Measurements from ENCODE around the gene DHX58. TPM values are rescaled to one million over a fixed set of nuclear protein-coding genes. Genes with fewer than 3 reads are reported as not detected.

DHX58 gene
- total RNA-seq, 4 donors from 2014 or later: 1.1 to 4.4 (median 3.1) TPM

DNA sequence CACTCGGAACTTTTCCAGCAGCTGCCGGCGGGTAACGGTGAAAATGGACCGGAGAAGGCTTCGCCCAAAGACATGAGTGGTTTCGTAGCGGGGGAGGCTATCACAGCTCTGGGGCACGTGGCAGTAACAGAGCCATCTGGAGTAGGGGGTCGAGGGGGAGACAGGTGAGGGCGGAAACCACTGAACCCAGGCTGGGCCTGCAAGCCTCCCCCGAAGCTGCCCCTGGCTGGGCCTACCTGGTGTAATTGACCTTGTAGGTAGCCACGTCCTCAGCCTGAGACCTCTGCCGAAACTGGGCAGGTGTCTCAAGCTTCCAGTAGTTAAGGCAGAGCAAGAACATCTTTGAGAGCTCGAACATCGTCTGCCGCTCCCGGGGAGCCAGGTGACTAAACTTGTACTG, 6.8 kb upstream of the DHX58 start:
- H3K36me3 ChIP-seq: peaks cover 0 to 20% of the 10 kb centered on the region in 2 donors
- DNase-seq (no peak), ATAC-seq (no peak)
- no peak overlapping the region for H3K4me3 ChIP-seq
- TF ChIP-seq, protein P1, sequence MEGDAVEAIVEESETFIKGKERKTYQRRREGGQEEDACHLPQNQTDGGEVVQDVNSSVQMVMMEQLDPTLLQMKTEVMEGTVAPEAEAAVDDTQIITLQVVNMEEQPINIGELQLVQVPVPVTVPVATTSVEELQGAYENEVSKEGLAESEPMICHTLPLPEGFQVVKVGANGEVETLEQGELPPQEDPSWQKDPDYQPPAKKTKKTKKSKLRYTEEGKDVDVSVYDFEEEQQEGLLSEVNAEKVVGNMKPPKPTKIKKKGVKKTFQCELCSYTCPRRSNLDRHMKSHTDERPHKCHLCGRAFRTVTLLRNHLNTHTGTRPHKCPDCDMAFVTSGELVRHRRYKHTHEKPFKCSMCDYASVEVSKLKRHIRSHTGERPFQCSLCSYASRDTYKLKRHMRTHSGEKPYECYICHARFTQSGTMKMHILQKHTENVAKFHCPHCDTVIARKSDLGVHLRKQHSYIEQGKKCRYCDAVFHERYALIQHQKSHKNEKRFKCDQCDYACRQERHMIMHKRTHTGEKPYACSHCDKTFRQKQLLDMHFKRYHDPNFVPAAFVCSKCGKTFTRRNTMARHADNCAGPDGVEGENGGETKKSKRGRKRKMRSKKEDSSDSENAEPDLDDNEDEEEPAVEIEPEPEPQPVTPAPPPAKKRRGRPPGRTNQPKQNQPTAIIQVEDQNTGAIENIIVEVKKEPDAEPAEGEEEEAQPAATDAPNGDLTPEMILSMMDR (IDR thresholded peaks at IDR 0.05 in 4 of 5, conservative IDR thresholded peaks at IDR 0.05 in 1 of 5): no peak
- no peak for TF ChIP-seq POLR2A (IDR thresholded peaks at IDR 0.05)
- H3K4me1 ChIP-seq: peaks cover 13 to 24% of the 10 kb centered on the region in 2 donors
- in situ Hi-C loops (cut with MboI; ENCODE audit: low sequenced_read_pairs in 4 of 4): loop anchor here (5.0 to 10.0 kb wide), 4 partner anchors 54 to 157 kb away; partner anchors contain the start of genes CNP (in 2 of the 4) and NKIRAS2 (in 2 of the 4)
- H3K27me3 ChIP-seq: no peaks in the 10 kb centered on the region
- H3K27ac ChIP-seq: no peak overlapping the region
- no peaks in the 10 kb centered on the region for H3K9me3 ChIP-seq
- intact Hi-C loops (cut with DNase I; ENCODE audit: low total_unique reads): no loop called here

DNA sequence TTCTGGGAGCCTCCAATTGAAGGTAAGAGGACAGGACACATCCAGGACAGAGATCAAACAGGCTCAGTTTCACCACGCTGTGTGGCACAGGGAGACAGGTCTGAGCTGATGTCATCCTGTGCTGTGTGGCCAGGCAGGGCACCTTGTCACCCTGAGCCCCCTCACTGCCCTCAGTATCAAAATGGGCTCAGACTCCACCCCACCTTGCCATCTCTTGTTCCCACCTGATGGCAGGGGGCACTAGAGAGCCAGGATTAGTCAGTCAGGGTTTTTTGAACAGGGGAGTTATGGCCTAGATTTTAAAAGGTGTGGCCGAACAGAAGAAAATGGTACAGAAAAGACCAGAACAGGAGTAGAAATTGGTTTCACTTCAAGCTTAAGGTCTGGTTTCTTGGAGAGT, 6.0 kb upstream of the DHX58 start:
- Histone ChIP-seq H3K27me3 (no peaks in the 10 kb centered on the region), H3K4me1 (peaks cover 13 to 24% of the 10 kb centered on the region in 2 donors), H3K27ac (peak overlapping the region in 1 of 4 donors; percentile 28), H3K4me3 (no peak overlapping the region), H3K9me3 (no peaks in the 10 kb centered on the region), H3K36me3 (peaks cover 0 to 20% of the 10 kb centered on the region in 2 donors)
- TF ChIP-seq POLR2A (IDR thresholded peaks at IDR 0.05): no peak
- TF ChIP-seq, protein P1 (IDR thresholded peaks at IDR 0.05 in 4 of 5, conservative IDR thresholded peaks at IDR 0.05 in 1 of 5): peak; percentile 12 to 58 (median 35)
- ATAC-seq (no peak), DNase-seq (no peak)
- intact Hi-C loops (cut with DNase I; ENCODE audit: low total_unique reads) (no loop called here), in situ Hi-C loops (cut with MboI; ENCODE audit: low sequenced_read_pairs in 4 of 4) (loop anchor here (5.0 to 10.0 kb wide), 4 partner anchors 54 to 156 kb away; partner anchors contain the start of genes CNP (in 2 of the 4) and NKIRAS2 (in 2 of the 4))

DNA sequence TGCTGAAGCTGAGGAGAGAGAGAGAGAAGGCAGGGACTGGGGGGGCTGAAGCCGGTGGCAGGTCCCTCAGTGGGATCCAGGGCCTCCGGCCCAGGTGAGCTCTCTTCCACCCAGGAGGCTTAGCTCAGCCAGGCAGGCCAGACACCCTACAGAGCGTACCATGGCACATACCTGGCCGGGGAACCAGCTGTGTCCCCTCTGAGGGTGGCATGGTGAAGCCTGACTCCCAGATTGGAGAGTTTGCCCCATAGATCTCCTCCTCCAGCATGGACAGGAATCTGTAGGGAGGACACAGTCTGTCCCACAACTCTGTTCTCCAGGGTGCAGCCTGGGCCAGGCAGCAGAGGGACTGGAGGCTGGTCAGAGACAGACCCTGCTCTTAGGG, 5.6 kb upstream of the DHX58 start:
- intact Hi-C loops (cut with DNase I; ENCODE audit: low total_unique reads): no loop called here
- peaks cover 14 to 26% of the 10 kb centered on the region in 2 donors for H3K4me1 ChIP-seq
- in situ Hi-C loops (cut with MboI; ENCODE audit: low sequenced_read_pairs in 4 of 4): loop anchor here (5.0 to 10.0 kb wide), 4 partner anchors 53 to 156 kb away; partner anchors contain the start of genes CNP (in 2 of the 4) and NKIRAS2 (in 2 of the 4)

DNA sequence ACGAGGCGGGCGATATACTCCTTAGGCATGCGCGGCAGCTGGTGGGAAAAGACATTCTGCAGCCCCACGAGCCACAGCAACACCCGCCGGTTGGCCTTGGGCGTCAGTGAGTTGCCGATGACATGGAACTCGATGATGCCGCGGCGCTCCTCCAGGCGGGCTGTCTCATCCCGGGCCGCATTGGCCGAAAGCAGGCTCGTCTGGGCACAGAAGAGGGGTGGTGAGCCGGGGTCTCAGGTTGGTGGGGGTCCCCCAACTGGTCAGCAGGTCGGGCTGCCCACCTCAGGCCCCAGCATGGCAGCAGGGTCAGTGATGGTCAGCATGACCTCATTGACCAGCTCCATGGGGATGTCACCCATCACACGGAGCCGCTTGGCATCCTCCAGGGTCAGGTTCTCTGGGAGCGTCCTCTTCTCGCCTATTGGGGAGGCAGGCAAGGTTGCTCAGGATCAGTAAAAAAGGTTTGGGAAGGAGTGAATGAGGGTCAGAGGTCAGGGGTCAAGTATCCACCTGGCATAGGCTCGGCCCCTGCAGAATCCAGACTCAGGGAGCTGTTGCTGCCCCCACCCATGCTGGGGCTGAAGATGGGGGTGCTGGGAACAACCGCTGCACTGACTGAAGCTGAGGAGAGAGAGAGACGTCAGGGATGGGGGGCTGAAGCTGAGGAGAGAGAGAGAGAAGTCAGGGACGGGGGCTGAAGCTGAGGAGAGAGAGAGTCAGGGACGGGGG, 5.0 kb upstream of the DHX58 start:
- Histone ChIP-seq H3K27ac (no peak overlapping the region), H3K4me3 (no peak overlapping the region), H3K27me3 (no peaks in the 10 kb centered on the region), H3K4me1 (peaks cover 19 to 32% of the 10 kb centered on the region in 2 donors), H3K36me3 (peaks cover 0 to 20% of the 10 kb centered on the region in 2 donors), H3K9me3 (no peaks in the 10 kb centered on the region)
- intact Hi-C loops (cut with DNase I; ENCODE audit: low total_unique reads) (no loop called here), in situ Hi-C loops (cut with MboI; ENCODE audit: low sequenced_read_pairs in 4 of 4) (loop anchor here (5.0 to 10.0 kb wide), 4 partner anchors 53 to 155 kb away; partner anchors contain the start of genes CNP (in 2 of the 4) and NKIRAS2 (in 2 of the 4))
- DNase-seq (no peak), ATAC-seq (no peak)
- TF ChIP-seq, protein P1 (IDR thresholded peaks at IDR 0.05 in 4 of 5, conservative IDR thresholded peaks at IDR 0.05 in 1 of 5): no peak
- TF ChIP-seq POLR2A (IDR thresholded peaks at IDR 0.05): no peak

More for the DNA sequence above, 5.6 kb upstream of the DHX58 start:
- DNase-seq (no peak), ATAC-seq (no peak)
- H3K36me3 ChIP-seq: peaks cover 0 to 20% of the 10 kb centered on the region in 2 donors
- TF ChIP-seq, protein P1 (IDR thresholded peaks at IDR 0.05 in 4 of 5, conservative IDR thresholded peaks at IDR 0.05 in 1 of 5): no peak
- no peak for TF ChIP-seq POLR2A (IDR thresholded peaks at IDR 0.05)
- no peak overlapping the region for H3K4me3 ChIP-seq
- no peaks in the 10 kb centered on the region for H3K27me3 ChIP-seq
- H3K27ac ChIP-seq: no peak overlapping the region
- H3K9me3 ChIP-seq: no peaks in the 10 kb centered on the region

Measured in gastrocnemius medialis (tissue), 4 donors.